Body of pancreas (tissue), 4 donors: ENCODE measurements around the gene USP40. TPM values are rescaled to one million over a fixed set of nuclear protein-coding genes. Genes with fewer than 3 reads are reported as not detected.

ENCODE experiments used
- ATAC-seq: fragments of 150-250 bp; one replicate; pipeline ENCODE4 v1.9.1; 2016
- DNase-seq, 4 donors: peaks; one replicate each; pipeline ENCODE4 v3.0.0-alpha.2; 2019
- H3K27ac ChIP-seq, 4 donors: fragments of 200-600 bp; sonication (generic); 1 replicate in 3 of 4; 2 replicates in 1 of 4; pipeline versions ENCODE4 v1.5.1 to v1.6.1; 2016 to 2019; ENCODE audit warnings: mild to moderate bottlenecking in 1 of 4, mixed read lengths in 1 of 4, moderate library complexity in 1 of 4
- H3K27me3 ChIP-seq, 2 donors: fragments of 200-600 bp; sonication (generic); one replicate each; pipeline ENCODE4 v1.6.0; 2016; ENCODE audit warnings: mild to moderate bottlenecking in 1 of 2
- H3K36me3 ChIP-seq, 2 donors: fragments of 200-600 bp; sonication (generic); replicated peaks in 1 of 2; 2 replicates each; pipeline ENCODE4 v1.5.1; 2016; ENCODE audit warnings: low read depth in 2 of 2; ENCODE audit not compliant: insufficient read depth in 1 of 2
- H3K4me1 ChIP-seq: fragments of 200-600 bp; sonication (generic); one replicate; pipeline ENCODE4 v1.6.0; 2016
- H3K4me3 ChIP-seq, 2 donors: fragments of 200-600 bp; sonication (generic); 1 replicate in 1 of 2; 2 replicates in 1 of 2; pipeline ENCODE4 v1.5.1; 2016 to 2019
- H3K9me3 ChIP-seq, 3 donors: fragments of 200-600 bp; sonication (generic); 1 replicate in 2 of 3; 2 replicates in 1 of 3; pipeline ENCODE4 v1.5.1; 2016
- CTCF ChIP-seq, 7 experiments: fragments of 450-650 bp in 4 of 7; fragments of 200-600 bp in 3 of 7; sonication (generic) in 3 of 7; IDR thresholded peaks; one replicate each; pipeline ENCODE4 v1.5.1; 2016 to 2019; ENCODE audit warnings: antibody characterized with exemption in 7 of 7
- POLR2A ChIP-seq, 3 donors: fragments of 450-650 bp; IDR thresholded peaks; one replicate each; pipeline ENCODE4 v1.6.1; 2016; ENCODE audit warnings: antibody characterized with exemption in 3 of 3, mild to moderate bottlenecking in 2 of 3
- WGBS, 2 donors: methylation state at CpG; one replicate each; pipeline ENCODE4 v1.1.5; 2017; 5-methylcytosine and 5-hydroxymethylcytosine counted together
- intact Hi-C: fragments of 100-400 bp; cut with DNase I; formaldehyde crosslinking; loops from one replicate; pipeline ENCODE4 v1.15.1; 2023
- total RNA-seq, 2 donors: library from RNA; depleted of rRNA; stranded (reverse); fragments of >200 nt; gene quantifications; one replicate each; pipeline ENCODE4 v1.1.0, GENCODE V29; 2016

The USP40 gene
- total RNA-seq, 2 donors from 2014 or later, result 34.9 to 38.9 TPM

- no peak for TF ChIP-seq CTCF (IDR thresholded peaks at IDR 0.05)
- no peak for TF ChIP-seq POLR2A (IDR thresholded peaks at IDR 0.05)
- H3K36me3 ChIP-seq, result peaks cover 0 to 5% of the 10 kb centered on the region in 2 donors
- intact Hi-C loops, result loop anchor here (5.0 kb wide), 1 partner anchor 89 kb away; no protein-coding TSS in a partner anchor
- H3K9me3 ChIP-seq, result no peaks in the 10 kb centered on the region
- WGBS, 2 donors, result 91 to 92% methylated on average over 37 of the region's 37 CpGs
- no peaks in the 10 kb centered on the region for H3K27me3 ChIP-seq
- DNase-seq, result no peak
- H3K4me3 ChIP-seq, result no peak overlapping the region
- H3K4me1 ChIP-seq, result no peaks in the 10 kb centered on the region
- H3K27ac ChIP-seq, result no peak overlapping the region
- ATAC-seq, result no peak
These were observed 119.8 kb downstream of the USP40 start for GRCh38 chr2:233446606-233447305.

GRCh38 chr2:233446121-233446520 lies 120.5 kb downstream of the USP40 start:
- H3K36me3 ChIP-seq, result peaks cover 0 to 4% of the 10 kb centered on the region in 2 donors
- no peak for TF ChIP-seq POLR2A (IDR thresholded peaks at IDR 0.05)
- no peak for TF ChIP-seq CTCF (IDR thresholded peaks at IDR 0.05)
- DNase-seq (no peak), ATAC-seq (no peak)
- no peak overlapping the region for H3K27ac ChIP-seq
- H3K9me3 ChIP-seq, result no peaks in the 10 kb centered on the region
- H3K4me1 ChIP-seq, result no peaks in the 10 kb centered on the region
- no peaks in the 10 kb centered on the region for H3K27me3 ChIP-seq
- 89 to 90% methylated on average over 1 of the region's 1 CpG for WGBS, 2 donors
- H3K4me3 ChIP-seq, result no peak overlapping the region
- intact Hi-C loops, result loop anchor here (5.0 kb wide), 1 partner anchor 89 kb away; no protein-coding TSS in a partner anchor

- Histone ChIP-seq H3K27ac (no peak overlapping the region), H3K36me3 (peaks cover 0 to 4% of the 10 kb centered on the region in 2 donors), H3K4me1 (no peaks in the 10 kb centered on the region), H3K9me3 (no peaks in the 10 kb centered on the region), H3K27me3 (no peaks in the 10 kb centered on the region), H3K4me3 (no peak overlapping the region)
- ATAC-seq (no peak), DNase-seq (no peak)
- intact Hi-C loops, result loop anchor here (5.0 kb wide), 1 partner anchor 88 kb away; no protein-coding TSS in a partner anchor
- 92 to 96% methylated on average over 9 to 18 of the region's 18 CpGs for WGBS, 2 donors
- TF ChIP-seq POLR2A (IDR thresholded peaks at IDR 0.05) (no peak), CTCF (IDR thresholded peaks at IDR 0.05) (no peak)
These were observed 121.3 kb downstream of the USP40 start for GRCh38 chr2:233445152-233445830.

GRCh38 chr2:233444501-233444900 lies 122.1 kb downstream of the USP40 start:
- Histone ChIP-seq H3K36me3 (peaks cover 0 to 4% of the 10 kb centered on the region in 2 donors), H3K27me3 (no peaks in the 10 kb centered on the region), H3K4me1 (no peaks in the 10 kb centered on the region), H3K9me3 (no peaks in the 10 kb centered on the region), H3K27ac (no peak overlapping the region), H3K4me3 (no peak overlapping the region)
- TF ChIP-seq POLR2A (IDR thresholded peaks at IDR 0.05) (no peak), CTCF (IDR thresholded peaks at IDR 0.05) (no peak)
- ATAC-seq (no peak), DNase-seq (no peak)
- 85 to 94% methylated on average over 6 to 11 of the region's 11 CpGs for WGBS, 2 donors
- intact Hi-C loops, result no loop called here
